ENCODE results near the gene HAND2.

HAND2 gene

GRCh38 chr4:173572493-173573129 is 42.6 kb upstream of the HAND2 start:
- no peak for DNase-seq (ENCODE audit: low read depth)
- TF ChIP-seq CTCF (IDR thresholded peaks at IDR 0.05; ENCODE audit: control insufficient read depth, insufficient read depth, low read depth, low read length, missing control alignments) = no peak

GRCh38 chr4:173571620-173572019 is 41.6 kb upstream of the HAND2 start:
- no peak for DNase-seq (ENCODE audit: low read depth)
- TF ChIP-seq CTCF (IDR thresholded peaks at IDR 0.05; ENCODE audit: control insufficient read depth, insufficient read depth, low read depth, low read length, missing control alignments) = no peak
- no peak overlapping the region for H3K4me3 ChIP-seq (ENCODE audit: control insufficient read depth, low read depth, low read length)

More at GRCh38 chr4:173572493-173573129, 42.6 kb upstream of the HAND2 start:
- no peak overlapping the region for H3K4me3 ChIP-seq (ENCODE audit: control insufficient read depth, low read depth, low read length)

GRCh38 chr4:173565281-173565680 is 35.3 kb upstream of the HAND2 start:
- DNase-seq (ENCODE audit: low read depth) = no peak
- TF ChIP-seq CTCF (IDR thresholded peaks at IDR 0.05; ENCODE audit: control insufficient read depth, insufficient read depth, low read depth, low read length, missing control alignments) = no peak
- no peak overlapping the region for H3K4me3 ChIP-seq (ENCODE audit: control insufficient read depth, low read depth, low read length)

- DNase-seq (ENCODE audit: low read depth) = no peak
- TF ChIP-seq CTCF (IDR thresholded peaks at IDR 0.05; ENCODE audit: control insufficient read depth, insufficient read depth, low read depth, low read length, missing control alignments) = no peak
- H3K4me3 ChIP-seq (ENCODE audit: control insufficient read depth, low read depth, low read length) = no peak overlapping the region
Measured at GRCh38 chr4:173564461-173564860, 34.4 kb upstream of the HAND2 start.

- no peak for TF ChIP-seq CTCF (IDR thresholded peaks at IDR 0.05; ENCODE audit: control insufficient read depth, insufficient read depth, low read depth, low read length, missing control alignments)
- no peak overlapping the region for H3K4me3 ChIP-seq (ENCODE audit: control insufficient read depth, low read depth, low read length)
- DNase-seq (ENCODE audit: low read depth) = no peak
Measured at GRCh38 chr4:173560896-173561295, 30.9 kb upstream of the HAND2 start.

- H3K4me3 ChIP-seq (ENCODE audit: control insufficient read depth, low read depth, low read length) = no peak overlapping the region
- no peak for DNase-seq (ENCODE audit: low read depth)
Measured at GRCh38 chr4:173556398-173557131, 26.5 kb upstream of the HAND2 start.

More at GRCh38 chr4:173556398-173557131, 26.5 kb upstream of the HAND2 start:
- TF ChIP-seq CTCF (IDR thresholded peaks at IDR 0.05; ENCODE audit: control insufficient read depth, insufficient read depth, low read depth, low read length, missing control alignments) = no peak

All from AG09309 (cell line).